OCI-LY7 (cell line): ENCODE results near the gene NUFIP2.

ENCODE experiments used
- CTCF ChIP-seq: fragments of 200-600 bp; sonication (generic); conservative IDR thresholded peaks from 2 replicates; pipeline ENCODE4 v1.5.1; 2014; ENCODE audit warnings: mild to moderate bottlenecking, antibody characterized with exemption, low read length, moderate library complexity, mixed read lengths
- EZH2phosphoT487 ChIP-seq: fragments of 200-600 bp; sonication (generic); IDR thresholded peaks from 2 replicates; pipeline ENCODE4 v1.6.1; 2018; ENCODE audit warnings: low read depth, borderline replicate concordance, mild to moderate bottlenecking, mixed run types, antibody characterized with exemption, low read length, moderate library complexity, mixed read lengths

GRCh38 chr17:29279397-29280070 is 14.4 kb downstream of the NUFIP2 start:
- TF ChIP-seq CTCF: no peak
- no peak for TF ChIP-seq EZH2phosphoT487
